ENCODE results near the gene ZNF511. TPM values are rescaled to one million over a fixed set of nuclear protein-coding genes. Genes with fewer than 3 reads are reported as not detected.

The ZNF511 gene
- total RNA-seq, 1 donor from 2014 or later, result 25.5 TPM

GRCh38 chr10:133283931-133284330 lies 24.8 kb upstream of the ZNF511 start:
- Histone ChIP-seq H3K27ac (ENCODE audit: low read depth, low read length) (no peak overlapping the region), H3K4me1 (ENCODE audit: insufficient read depth, low read length) (peaks cover 4% of the 10 kb centered on the region), H2AFZ (ENCODE audit: low read depth, low read length) (no peak overlapping the region), H3K79me2 (ENCODE audit: insufficient read depth, low read length) (no peaks in the 10 kb centered on the region), H3K4me3 (ENCODE audit: insufficient read depth, low read depth, low read length) (no peak overlapping the region), H3K4me2 (ENCODE audit: low read length) (no peak overlapping the region), H3K36me3 (ENCODE audit: insufficient read depth, low read length) (peaks cover 14% of the 10 kb centered on the region), H3K9ac (ENCODE audit: low read length) (no peak overlapping the region), H3K27me3 (ENCODE audit: insufficient read depth, low read length) (no peaks in the 10 kb centered on the region), H3K9me3 (ENCODE audit: insufficient read depth, low read depth, low read length) (no peaks in the 10 kb centered on the region), H4K20me1 (ENCODE audit: insufficient read depth, low read length) (peaks cover 29% of the 10 kb centered on the region)
- no peak for DNase-seq (ENCODE audit: low read depth)
- Mint-ChIP-seq H3K4me1 (ENCODE audit: low read depth, unreplicated experiment) (no peaks in the 10 kb centered on the region), H3K27ac (ENCODE audit: unreplicated experiment) (no peak overlapping the region), H3K36me3 (ENCODE audit: low read depth, unreplicated experiment) (peaks cover 11% of the 10 kb centered on the region), H3K9me3 (ENCODE audit: unreplicated experiment) (no peaks in the 10 kb centered on the region), H3K4me3 (ENCODE audit: unreplicated experiment) (no peak overlapping the region), H3K27me3 (ENCODE audit: low read depth, unreplicated experiment) (no peaks in the 10 kb centered on the region)
- no peak for FAIRE-seq
- no peak for TF ChIP-seq CTCF (IDR thresholded peaks at IDR 0.05; ENCODE audit: insufficient read depth, low read depth, low read length)
- no peak for TF ChIP-seq EZH2 (IDR thresholded peaks at IDR 0.05; ENCODE audit: insufficient read depth, low read length)

GRCh38 chr10:133285217-133285616 lies 23.5 kb upstream of the ZNF511 start:
- H3K27me3 ChIP-seq (ENCODE audit: insufficient read depth, low read length), result no peaks in the 10 kb centered on the region
- DNase-seq (ENCODE audit: low read depth), result no peak
- no peak overlapping the region for H3K27ac Mint-ChIP-seq (ENCODE audit: unreplicated experiment)
- no peaks in the 10 kb centered on the region for H3K9me3 Mint-ChIP-seq (ENCODE audit: unreplicated experiment)
- peaks cover 19% of the 10 kb centered on the region for H4K20me1 ChIP-seq (ENCODE audit: insufficient read depth, low read length)
- H3K4me3 ChIP-seq (ENCODE audit: insufficient read depth, low read depth, low read length), result no peak overlapping the region
- no peaks in the 10 kb centered on the region for H3K9me3 ChIP-seq (ENCODE audit: insufficient read depth, low read depth, low read length)
- no peak overlapping the region for H3K4me3 Mint-ChIP-seq (ENCODE audit: unreplicated experiment)
- H3K79me2 ChIP-seq (ENCODE audit: insufficient read depth, low read length), result no peaks in the 10 kb centered on the region
- no peak for TF ChIP-seq EZH2 (IDR thresholded peaks at IDR 0.05; ENCODE audit: insufficient read depth, low read length)
- TF ChIP-seq CTCF (IDR thresholded peaks at IDR 0.05; ENCODE audit: insufficient read depth, low read depth, low read length), result no peak
- no peak overlapping the region for H2AFZ ChIP-seq (ENCODE audit: low read depth, low read length)
- H3K4me1 ChIP-seq (ENCODE audit: insufficient read depth, low read length), result no peaks in the 10 kb centered on the region
- FAIRE-seq, result no peak
- no peak overlapping the region for H3K4me2 ChIP-seq (ENCODE audit: low read length)
- no peaks in the 10 kb centered on the region for H3K27me3 Mint-ChIP-seq (ENCODE audit: low read depth, unreplicated experiment)
- no peak overlapping the region for H3K27ac ChIP-seq (ENCODE audit: low read depth, low read length)
- peaks cover 14% of the 10 kb centered on the region for H3K36me3 ChIP-seq (ENCODE audit: insufficient read depth, low read length)
- H3K4me1 Mint-ChIP-seq (ENCODE audit: low read depth, unreplicated experiment), result no peaks in the 10 kb centered on the region
- no peak overlapping the region for H3K9ac ChIP-seq (ENCODE audit: low read length)
- H3K36me3 Mint-ChIP-seq (ENCODE audit: low read depth, unreplicated experiment), result peaks cover 18% of the 10 kb centered on the region

- H3K36me3 ChIP-seq (ENCODE audit: insufficient read depth, low read length), result peaks cover 20% of the 10 kb centered on the region
- H3K9me3 Mint-ChIP-seq (ENCODE audit: unreplicated experiment), result no peaks in the 10 kb centered on the region
- peaks cover 21% of the 10 kb centered on the region for H3K36me3 Mint-ChIP-seq (ENCODE audit: low read depth, unreplicated experiment)
Measured at GRCh38 chr10:133286366-133286765, 22.3 kb upstream of the ZNF511 start.

More at GRCh38 chr10:133286366-133286765, 22.3 kb upstream of the ZNF511 start:
- H3K27ac ChIP-seq (ENCODE audit: low read depth, low read length), result no peak overlapping the region
- H3K4me3 ChIP-seq (ENCODE audit: insufficient read depth, low read depth, low read length), result no peak overlapping the region
- H3K4me2 ChIP-seq (ENCODE audit: low read length), result no peak overlapping the region
- Mint-ChIP-seq H3K27me3 (ENCODE audit: low read depth, unreplicated experiment) (no peaks in the 10 kb centered on the region), H3K27ac (ENCODE audit: unreplicated experiment) (no peak overlapping the region), H3K4me1 (ENCODE audit: low read depth, unreplicated experiment) (no peaks in the 10 kb centered on the region), H3K4me3 (ENCODE audit: unreplicated experiment) (no peak overlapping the region)
- DNase-seq (ENCODE audit: low read depth) (no peak), FAIRE-seq (no peak)
- no peak for TF ChIP-seq EZH2 (IDR thresholded peaks at IDR 0.05; ENCODE audit: insufficient read depth, low read length)
- no peak for TF ChIP-seq CTCF (IDR thresholded peaks at IDR 0.05; ENCODE audit: insufficient read depth, low read depth, low read length)
- no peaks in the 10 kb centered on the region for H3K79me2 ChIP-seq (ENCODE audit: insufficient read depth, low read length)
- H3K9ac ChIP-seq (ENCODE audit: low read length), result no peak overlapping the region
- peaks cover 18% of the 10 kb centered on the region for H4K20me1 ChIP-seq (ENCODE audit: insufficient read depth, low read length)
- H3K27me3 ChIP-seq (ENCODE audit: insufficient read depth, low read length), result no peaks in the 10 kb centered on the region
- H3K9me3 ChIP-seq (ENCODE audit: insufficient read depth, low read depth, low read length), result no peaks in the 10 kb centered on the region
- H3K4me1 ChIP-seq (ENCODE audit: insufficient read depth, low read length), result no peaks in the 10 kb centered on the region
- H2AFZ ChIP-seq (ENCODE audit: low read depth, low read length), result no peak overlapping the region
